ENCODE measurements around the gene DDX25. TPM values are rescaled to one million over a fixed set of nuclear protein-coding genes. Genes with fewer than 3 reads are reported as not detected.

The DDX25 gene
- total and polyA plus RNA-seq, 5 donors from 2014 or later: not detected

- no peak overlapping the region for H3K4me3 ChIP-seq (ENCODE audit: low read depth, low read length)
- DNase-seq (no peak), ATAC-seq (ENCODE audit: low read depth in 2 of 2) (no peak)
- H3K4me1 ChIP-seq (ENCODE audit: control insufficient read depth, insufficient read depth, low read length, poor library complexity, severe bottlenecking): no peaks in the 10 kb centered on the region
- H3K36me3 ChIP-seq (ENCODE audit: control insufficient read depth, insufficient read depth, low read length): no peaks in the 10 kb centered on the region
- no peaks in the 10 kb centered on the region for H3K27me3 ChIP-seq (ENCODE audit: control insufficient read depth, insufficient read depth, low read length)
- no peak overlapping the region for H3K27ac ChIP-seq (ENCODE audit: insufficient read depth, low read length, poor library complexity, severe bottlenecking)
- no peaks in the 10 kb centered on the region for H3K36me3 Mint-ChIP-seq
- peaks cover 6% of the 10 kb centered on the region for H3K27me3 Mint-ChIP-seq
- H3K9me3 Mint-ChIP-seq: peaks cover 0 to 12% (median 0%) of the 10 kb centered on the region in 7 donors
- peaks cover 0 to 7% of the 10 kb centered on the region in 2 experiments for H3K9me3 ChIP-seq (ENCODE audit: control insufficient read depth in 2 of 2, low read length in 2 of 2)
- peaks cover 0 to 6% (median 2%) of the 10 kb centered on the region in 4 donors for H3K4me1 Mint-ChIP-seq
- no peak overlapping the region for H3K4me3 Mint-ChIP-seq
- no peak overlapping the region for H3K27ac Mint-ChIP-seq
Observed at GRCh38 chr11:125960771-125961170, 56.5 kb downstream of the DDX25 start.

GRCh38 chr11:125967515-125967914 lies 63.2 kb downstream of the DDX25 start:
- Histone ChIP-seq H3K27me3 (ENCODE audit: control insufficient read depth, insufficient read depth, low read length) (no peaks in the 10 kb centered on the region), H3K4me1 (ENCODE audit: control insufficient read depth, insufficient read depth, low read length, poor library complexity, severe bottlenecking) (no peaks in the 10 kb centered on the region), H3K27ac (ENCODE audit: insufficient read depth, low read length, poor library complexity, severe bottlenecking) (no peak overlapping the region), H3K36me3 (ENCODE audit: control insufficient read depth, insufficient read depth, low read length) (no peaks in the 10 kb centered on the region), H3K9me3 (ENCODE audit: control insufficient read depth in 2 of 2, low read length in 2 of 2) (peaks cover 0 to 4% of the 10 kb centered on the region in 2 experiments), H3K4me3 (ENCODE audit: low read depth, low read length) (no peak overlapping the region)
- no peak for ATAC-seq (ENCODE audit: low read depth in 2 of 2)
- Mint-ChIP-seq H3K27me3 (peaks cover 9% of the 10 kb centered on the region), H3K4me1 (peaks cover 0 to 3% (median 1%) of the 10 kb centered on the region in 4 donors), H3K4me3 (no peak overlapping the region), H3K36me3 (no peaks in the 10 kb centered on the region), H3K9me3 (peaks cover 0 to 8% (median 0%) of the 10 kb centered on the region in 7 donors), H3K27ac (no peak overlapping the region)
- no peak for DNase-seq

- ATAC-seq (ENCODE audit: low read depth in 2 of 2) (no peak), DNase-seq (no peak)
- Histone ChIP-seq H3K36me3 (ENCODE audit: control insufficient read depth, insufficient read depth, low read length) (no peaks in the 10 kb centered on the region), H3K4me1 (ENCODE audit: control insufficient read depth, insufficient read depth, low read length, poor library complexity, severe bottlenecking) (no peaks in the 10 kb centered on the region), H3K4me3 (ENCODE audit: low read depth, low read length) (no peak overlapping the region), H3K27ac (ENCODE audit: insufficient read depth, low read length, poor library complexity, severe bottlenecking) (no peak overlapping the region), H3K9me3 (ENCODE audit: control insufficient read depth in 2 of 2, low read length in 2 of 2) (no peaks in the 10 kb centered on the region), H3K27me3 (ENCODE audit: control insufficient read depth, insufficient read depth, low read length) (no peaks in the 10 kb centered on the region)
- peaks cover 0 to 3% (median 1%) of the 10 kb centered on the region in 4 donors for H3K4me1 Mint-ChIP-seq
- no peak overlapping the region for H3K27ac Mint-ChIP-seq
- H3K4me3 Mint-ChIP-seq: no peak overlapping the region
- no peaks in the 10 kb centered on the region for H3K36me3 Mint-ChIP-seq
- no peaks in the 10 kb centered on the region for H3K9me3 Mint-ChIP-seq
- H3K27me3 Mint-ChIP-seq: peaks cover 6% of the 10 kb centered on the region
Observed at GRCh38 chr11:125968354-125968753, 64.0 kb downstream of the DDX25 start.

GRCh38 chr11:125971618-125972017 lies 67.3 kb downstream of the DDX25 start:
- no peaks in the 10 kb centered on the region for H3K4me1 ChIP-seq (ENCODE audit: control insufficient read depth, insufficient read depth, low read length, poor library complexity, severe bottlenecking)
- H3K36me3 ChIP-seq (ENCODE audit: control insufficient read depth, insufficient read depth, low read length): no peaks in the 10 kb centered on the region
- no peaks in the 10 kb centered on the region for H3K9me3 Mint-ChIP-seq
- peaks cover 6% of the 10 kb centered on the region for H3K27me3 Mint-ChIP-seq
- DNase-seq: no peak
- no peak overlapping the region for H3K27ac Mint-ChIP-seq
- H3K27me3 ChIP-seq (ENCODE audit: control insufficient read depth, insufficient read depth, low read length): no peaks in the 10 kb centered on the region
- ATAC-seq (ENCODE audit: low read depth in 2 of 2): no peak
- H3K4me1 Mint-ChIP-seq: peaks cover 0 to 3% (median 1%) of the 10 kb centered on the region in 4 donors
- H3K9me3 ChIP-seq (ENCODE audit: control insufficient read depth in 2 of 2, low read length in 2 of 2): no peaks in the 10 kb centered on the region
- no peak overlapping the region for H3K4me3 ChIP-seq (ENCODE audit: low read depth, low read length)
- no peaks in the 10 kb centered on the region for H3K36me3 Mint-ChIP-seq
- no peak overlapping the region for H3K27ac ChIP-seq (ENCODE audit: insufficient read depth, low read length, poor library complexity, severe bottlenecking)
- no peak overlapping the region for H3K4me3 Mint-ChIP-seq

GRCh38 chr11:125974284-125974683 lies 70.0 kb downstream of the DDX25 start:
- H3K36me3 ChIP-seq (ENCODE audit: control insufficient read depth, insufficient read depth, low read length): no peaks in the 10 kb centered on the region
- H3K9me3 ChIP-seq (ENCODE audit: control insufficient read depth in 2 of 2, low read length in 2 of 2): no peaks in the 10 kb centered on the region
- Mint-ChIP-seq H3K36me3 (no peaks in the 10 kb centered on the region), H3K27ac (no peak overlapping the region), H3K27me3 (no peaks in the 10 kb centered on the region), H3K9me3 (no peaks in the 10 kb centered on the region), H3K4me3 (no peak overlapping the region), H3K4me1 (no peaks in the 10 kb centered on the region)
- no peaks in the 10 kb centered on the region for H3K27me3 ChIP-seq (ENCODE audit: control insufficient read depth, insufficient read depth, low read length)
- ATAC-seq (ENCODE audit: low read depth in 2 of 2) (no peak), DNase-seq (no peak)
- no peaks in the 10 kb centered on the region for H3K4me1 ChIP-seq (ENCODE audit: control insufficient read depth, insufficient read depth, low read length, poor library complexity, severe bottlenecking)
- no peak overlapping the region for H3K4me3 ChIP-seq (ENCODE audit: low read depth, low read length)
- H3K27ac ChIP-seq (ENCODE audit: insufficient read depth, low read length, poor library complexity, severe bottlenecking): no peak overlapping the region

GRCh38 chr11:125975634-125976033 lies 71.3 kb downstream of the DDX25 start:
- no peak overlapping the region for H3K4me3 Mint-ChIP-seq
- H3K4me3 ChIP-seq (ENCODE audit: low read depth, low read length): no peak overlapping the region
- H3K9me3 ChIP-seq (ENCODE audit: control insufficient read depth in 2 of 2, low read length in 2 of 2): no peaks in the 10 kb centered on the region
- H3K9me3 Mint-ChIP-seq: no peaks in the 10 kb centered on the region
- no peak overlapping the region for H3K27ac ChIP-seq (ENCODE audit: insufficient read depth, low read length, poor library complexity, severe bottlenecking)
- H3K27ac Mint-ChIP-seq: no peak overlapping the region
- no peaks in the 10 kb centered on the region for H3K36me3 Mint-ChIP-seq
- H3K4me1 Mint-ChIP-seq: no peaks in the 10 kb centered on the region
- no peak for DNase-seq
- H3K36me3 ChIP-seq (ENCODE audit: control insufficient read depth, insufficient read depth, low read length): no peaks in the 10 kb centered on the region
- ATAC-seq (ENCODE audit: low read depth in 2 of 2): no peak
- no peaks in the 10 kb centered on the region for H3K27me3 Mint-ChIP-seq
- H3K27me3 ChIP-seq (ENCODE audit: control insufficient read depth, insufficient read depth, low read length): no peaks in the 10 kb centered on the region
- H3K4me1 ChIP-seq (ENCODE audit: control insufficient read depth, insufficient read depth, low read length, poor library complexity, severe bottlenecking): no peaks in the 10 kb centered on the region

GRCh38 chr11:125976156-125976555 lies 71.8 kb downstream of the DDX25 start:
- no peak for ATAC-seq (ENCODE audit: low read depth in 2 of 2)
- Histone ChIP-seq H3K36me3 (ENCODE audit: control insufficient read depth, insufficient read depth, low read length) (no peaks in the 10 kb centered on the region), H3K27ac (ENCODE audit: insufficient read depth, low read length, poor library complexity, severe bottlenecking) (no peak overlapping the region), H3K9me3 (ENCODE audit: control insufficient read depth in 2 of 2, low read length in 2 of 2) (no peaks in the 10 kb centered on the region), H3K4me3 (ENCODE audit: low read depth, low read length) (no peak overlapping the region), H3K27me3 (ENCODE audit: control insufficient read depth, insufficient read depth, low read length) (no peaks in the 10 kb centered on the region), H3K4me1 (ENCODE audit: control insufficient read depth, insufficient read depth, low read length, poor library complexity, severe bottlenecking) (no peaks in the 10 kb centered on the region)
- Mint-ChIP-seq H3K27ac (no peak overlapping the region), H3K4me1 (no peaks in the 10 kb centered on the region), H3K4me3 (no peak overlapping the region), H3K36me3 (no peaks in the 10 kb centered on the region), H3K9me3 (no peaks in the 10 kb centered on the region), H3K27me3 (no peaks in the 10 kb centered on the region)
- no peak for DNase-seq

- no peak for ATAC-seq (ENCODE audit: low read depth in 2 of 2)
Observed at GRCh38 chr11:125977333-125977732, 73.0 kb downstream of the DDX25 start.

More at GRCh38 chr11:125977333-125977732, 73.0 kb downstream of the DDX25 start:
- DNase-seq: no peak
- Mint-ChIP-seq H3K36me3 (no peaks in the 10 kb centered on the region), H3K27me3 (no peaks in the 10 kb centered on the region), H3K27ac (no peak overlapping the region), H3K9me3 (no peaks in the 10 kb centered on the region), H3K4me3 (no peak overlapping the region), H3K4me1 (no peaks in the 10 kb centered on the region)
- H3K4me3 ChIP-seq (ENCODE audit: low read depth, low read length): no peak overlapping the region
- no peak overlapping the region for H3K27ac ChIP-seq (ENCODE audit: insufficient read depth, low read length, poor library complexity, severe bottlenecking)
- H3K4me1 ChIP-seq (ENCODE audit: control insufficient read depth, insufficient read depth, low read length, poor library complexity, severe bottlenecking): no peaks in the 10 kb centered on the region
- no peaks in the 10 kb centered on the region for H3K36me3 ChIP-seq (ENCODE audit: control insufficient read depth, insufficient read depth, low read length)
- H3K27me3 ChIP-seq (ENCODE audit: control insufficient read depth, insufficient read depth, low read length): no peaks in the 10 kb centered on the region
- no peaks in the 10 kb centered on the region for H3K9me3 ChIP-seq (ENCODE audit: control insufficient read depth in 2 of 2, low read length in 2 of 2)

All from CD4-positive, CD25-positive, alpha-beta regulatory T cell (primary cell).